GM19467 (cell line): Measurements from ENCODE around the gene GRM4.

Experiments used
- ATAC-seq: cut with Tn5 transposase; IDR thresholded peaks from one replicate; pipeline ENCODE4 v1.9.1; 2021; ENCODE audit warnings: mild to moderate bottlenecking, moderate library complexity; ENCODE audit not compliant: unreplicated experiment

GRM4 gene

GRCh38 chr6:34065466-34066217, 80.2 kb downstream of the GRM4 start:
- ATAC-seq = no peak

- ATAC-seq = no peak
Observed at GRCh38 chr6:34064675-34065074, 81.2 kb downstream of the GRM4 start.

GRCh38 chr6:34063651-34064050, 82.2 kb downstream of the GRM4 start:
- ATAC-seq = no peak

- ATAC-seq = no peak
Observed at GRCh38 chr6:34062815-34063214, 83.1 kb downstream of the GRM4 start.

- no peak for ATAC-seq
Observed at GRCh38 chr6:34062156-34062555, 83.7 kb downstream of the GRM4 start.

GRCh38 chr6:34061348-34061747, 84.5 kb downstream of the GRM4 start:
- no peak for ATAC-seq

GRCh38 chr6:34059914-34060313, 86.0 kb downstream of the GRM4 start:
- ATAC-seq = no peak

- ATAC-seq = no peak
Observed at GRCh38 chr6:34059136-34059731, 86.7 kb downstream of the GRM4 start.

- no peak for ATAC-seq
Observed at GRCh38 chr6:34057790-34058189, 88.1 kb downstream of the GRM4 start.

GRCh38 chr6:34057191-34057590, 88.7 kb downstream of the GRM4 start:
- no peak for ATAC-seq

GRCh38 chr6:34056305-34057108, 89.4 kb downstream of the GRM4 start:
- no peak for ATAC-seq

- no peak for ATAC-seq
Observed at GRCh38 chr6:34055223-34055933, 90.5 kb downstream of the GRM4 start.

GRCh38 chr6:34053721-34054120, 92.2 kb downstream of the GRM4 start:
- ATAC-seq = no peak

GRCh38 chr6:34052918-34053608, 92.8 kb downstream of the GRM4 start:
- ATAC-seq = no peak

GRCh38 chr6:34052071-34052825, 93.6 kb downstream of the GRM4 start:
- ATAC-seq = no peak

GRCh38 chr6:34051331-34051919, 94.5 kb downstream of the GRM4 start:
- ATAC-seq = no peak

- no peak for ATAC-seq
Observed at GRCh38 chr6:34050691-34051090, 95.2 kb downstream of the GRM4 start.

GRCh38 chr6:34049395-34050342, 96.2 kb downstream of the GRM4 start:
- no peak for ATAC-seq
